HCEC 1CT (cell line): ENCODE data around the gene TRIM66.

Source experiments
- DNase-seq: peaks from one replicate; pipeline ENCODE4 v3.0.0-alpha.2; 2017

Gene TRIM66

GRCh38 chr11:8654503-8654902, 28.0 kb downstream of the TRIM66 start:
- no peak for DNase-seq

- peak; percentile 94 for DNase-seq
These were observed 30.3 kb downstream of the TRIM66 start for GRCh38 chr11:8652140-8652539.

- DNase-seq = peak; percentile 4
These were observed 32.0 kb downstream of the TRIM66 start for GRCh38 chr11:8650401-8650990.

- peak; percentile 46 for DNase-seq
These were observed 33.1 kb downstream of the TRIM66 start for GRCh38 chr11:8649361-8649760.

GRCh38 chr11:8646873-8647272, 35.6 kb downstream of the TRIM66 start:
- no peak for DNase-seq

- no peak for DNase-seq
These were observed 40.1 kb downstream of the TRIM66 start for GRCh38 chr11:8642196-8642841.

- DNase-seq = no peak
These were observed 41.1 kb downstream of the TRIM66 start for GRCh38 chr11:8641332-8641731.

GRCh38 chr11:8640267-8640906, 42.1 kb downstream of the TRIM66 start:
- no peak for DNase-seq

GRCh38 chr11:8639655-8640054, 42.8 kb downstream of the TRIM66 start:
- no peak for DNase-seq

- peak; percentile 53 for DNase-seq
These were observed 44.2 kb downstream of the TRIM66 start for GRCh38 chr11:8638300-8638699.

GRCh38 chr11:8636127-8636526, 46.3 kb downstream of the TRIM66 start:
- DNase-seq = no peak

GRCh38 chr11:8634498-8634897, 48.0 kb downstream of the TRIM66 start:
- DNase-seq = no peak

- peak; percentile 68 for DNase-seq
These were observed 50.9 kb downstream of the TRIM66 start for GRCh38 chr11:8631395-8632118.

GRCh38 chr11:8624698-8625097, 57.8 kb downstream of the TRIM66 start:
- no peak for DNase-seq

- no peak for DNase-seq
These were observed 61.3 kb downstream of the TRIM66 start for GRCh38 chr11:8621147-8621546.

- DNase-seq = no peak
These were observed 65.4 kb downstream of the TRIM66 start for GRCh38 chr11:8617063-8617462.

GRCh38 chr11:8615291-8616032, 67.0 kb downstream of the TRIM66 start:
- DNase-seq = no peak

GRCh38 chr11:8614497-8614896, 68.0 kb downstream of the TRIM66 start:
- no peak for DNase-seq

GRCh38 chr11:8613036-8613435, 69.4 kb downstream of the TRIM66 start:
- DNase-seq = no peak

GRCh38 chr11:8612522-8612921, 69.9 kb downstream of the TRIM66 start:
- DNase-seq = no peak

GRCh38 chr11:8610532-8611116, 71.8 kb downstream of the TRIM66 start:
- no peak for DNase-seq

GRCh38 chr11:8608652-8609051, 73.8 kb downstream of the TRIM66 start:
- peak; percentile 40 for DNase-seq
